ENCODE results near the gene MBOAT7. TPM values are rescaled to one million over a fixed set of nuclear protein-coding genes. Genes with fewer than 3 reads are reported as not detected.

Gene MBOAT7
- polyA plus RNA-seq, 1 donor from 2014 or later = 19.0 TPM

- no peaks in the 10 kb centered on the region for H3K9me2 ChIP-seq (ENCODE audit: insufficient read depth, low read length)
- H3K4me3 ChIP-seq (ENCODE audit: low read length) = peak overlapping the region; percentile 61
- no peaks in the 10 kb centered on the region for H4K20me1 ChIP-seq (ENCODE audit: insufficient read depth)
- H3K36me3 ChIP-seq (ENCODE audit: insufficient read depth, low read length) = no peaks in the 10 kb centered on the region
- no peaks in the 10 kb centered on the region for H3K79me2 ChIP-seq (replicated peaks; ENCODE audit: insufficient read depth, low read length)
- peak overlapping the region; percentile 70 for H3K9ac ChIP-seq (ENCODE audit: low read length)
- peak; percentile 75 for TF ChIP-seq EP300 (conservative IDR thresholded peaks at IDR 0.05; ENCODE audit: poor library complexity, severe bottlenecking)
- peak; percentile 43 for TF ChIP-seq MXI1 (conservative IDR thresholded peaks at IDR 0.05; ENCODE audit: poor library complexity, severe bottlenecking)
- TF ChIP-seq, protein P1, sequence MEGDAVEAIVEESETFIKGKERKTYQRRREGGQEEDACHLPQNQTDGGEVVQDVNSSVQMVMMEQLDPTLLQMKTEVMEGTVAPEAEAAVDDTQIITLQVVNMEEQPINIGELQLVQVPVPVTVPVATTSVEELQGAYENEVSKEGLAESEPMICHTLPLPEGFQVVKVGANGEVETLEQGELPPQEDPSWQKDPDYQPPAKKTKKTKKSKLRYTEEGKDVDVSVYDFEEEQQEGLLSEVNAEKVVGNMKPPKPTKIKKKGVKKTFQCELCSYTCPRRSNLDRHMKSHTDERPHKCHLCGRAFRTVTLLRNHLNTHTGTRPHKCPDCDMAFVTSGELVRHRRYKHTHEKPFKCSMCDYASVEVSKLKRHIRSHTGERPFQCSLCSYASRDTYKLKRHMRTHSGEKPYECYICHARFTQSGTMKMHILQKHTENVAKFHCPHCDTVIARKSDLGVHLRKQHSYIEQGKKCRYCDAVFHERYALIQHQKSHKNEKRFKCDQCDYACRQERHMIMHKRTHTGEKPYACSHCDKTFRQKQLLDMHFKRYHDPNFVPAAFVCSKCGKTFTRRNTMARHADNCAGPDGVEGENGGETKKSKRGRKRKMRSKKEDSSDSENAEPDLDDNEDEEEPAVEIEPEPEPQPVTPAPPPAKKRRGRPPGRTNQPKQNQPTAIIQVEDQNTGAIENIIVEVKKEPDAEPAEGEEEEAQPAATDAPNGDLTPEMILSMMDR (IDR thresholded peaks at IDR 0.05; ENCODE audit: poor library complexity, severe bottlenecking) = no peak
- no peak for TF ChIP-seq TAF1 (IDR thresholded peaks at IDR 0.05; ENCODE audit: low read depth)
- no peak for TF ChIP-seq RAD21 (conservative IDR thresholded peaks at IDR 0.05)
- no peak for TF ChIP-seq EZH2 (IDR thresholded peaks at IDR 0.05; ENCODE audit: borderline replicate concordance, insufficient read depth, low read length, poor library complexity, severe bottlenecking)
- TF ChIP-seq, protein P2, sequence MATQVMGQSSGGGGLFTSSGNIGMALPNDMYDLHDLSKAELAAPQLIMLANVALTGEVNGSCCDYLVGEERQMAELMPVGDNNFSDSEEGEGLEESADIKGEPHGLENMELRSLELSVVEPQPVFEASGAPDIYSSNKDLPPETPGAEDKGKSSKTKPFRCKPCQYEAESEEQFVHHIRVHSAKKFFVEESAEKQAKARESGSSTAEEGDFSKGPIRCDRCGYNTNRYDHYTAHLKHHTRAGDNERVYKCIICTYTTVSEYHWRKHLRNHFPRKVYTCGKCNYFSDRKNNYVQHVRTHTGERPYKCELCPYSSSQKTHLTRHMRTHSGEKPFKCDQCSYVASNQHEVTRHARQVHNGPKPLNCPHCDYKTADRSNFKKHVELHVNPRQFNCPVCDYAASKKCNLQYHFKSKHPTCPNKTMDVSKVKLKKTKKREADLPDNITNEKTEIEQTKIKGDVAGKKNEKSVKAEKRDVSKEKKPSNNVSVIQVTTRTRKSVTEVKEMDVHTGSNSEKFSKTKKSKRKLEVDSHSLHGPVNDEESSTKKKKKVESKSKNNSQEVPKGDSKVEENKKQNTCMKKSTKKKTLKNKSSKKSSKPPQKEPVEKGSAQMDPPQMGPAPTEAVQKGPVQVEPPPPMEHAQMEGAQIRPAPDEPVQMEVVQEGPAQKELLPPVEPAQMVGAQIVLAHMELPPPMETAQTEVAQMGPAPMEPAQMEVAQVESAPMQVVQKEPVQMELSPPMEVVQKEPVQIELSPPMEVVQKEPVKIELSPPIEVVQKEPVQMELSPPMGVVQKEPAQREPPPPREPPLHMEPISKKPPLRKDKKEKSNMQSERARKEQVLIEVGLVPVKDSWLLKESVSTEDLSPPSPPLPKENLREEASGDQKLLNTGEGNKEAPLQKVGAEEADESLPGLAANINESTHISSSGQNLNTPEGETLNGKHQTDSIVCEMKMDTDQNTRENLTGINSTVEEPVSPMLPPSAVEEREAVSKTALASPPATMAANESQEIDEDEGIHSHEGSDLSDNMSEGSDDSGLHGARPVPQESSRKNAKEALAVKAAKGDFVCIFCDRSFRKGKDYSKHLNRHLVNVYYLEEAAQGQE (IDR thresholded peaks at IDR 0.05; ENCODE audit: borderline replicate concordance) = peak; percentile 69
- TF ChIP-seq POLR2AphosphoS5 (IDR thresholded peaks at IDR 0.05) = peak; percentile 56
- H3K4me2 ChIP-seq (ENCODE audit: low read length) = peak overlapping the region; percentile 81
- no peaks in the 10 kb centered on the region for H3F3A ChIP-seq (ENCODE audit: insufficient read depth, low read length, poor library complexity, severe bottlenecking)
- H2AFZ ChIP-seq (ENCODE audit: low read depth, low read length) = no peak overlapping the region
- H3K9me3 ChIP-seq (ENCODE audit: low read length) = no peaks in the 10 kb centered on the region
- no peaks in the 10 kb centered on the region for H3K27me3 ChIP-seq (ENCODE audit: insufficient read depth, low read depth, low read length)
- peak overlapping the region; percentile 93 for H3K27ac ChIP-seq (ENCODE audit: low read length)
Measured at GRCh38 chr19:54179262-54179852, 10.0 kb downstream of the MBOAT7 start.

GRCh38 chr19:54178581-54179261 lies 10.7 kb downstream of the MBOAT7 start:
- Histone ChIP-seq H2AFZ (ENCODE audit: low read depth, low read length) (no peak overlapping the region), H3K9ac (ENCODE audit: low read length) (peak overlapping the region; percentile 70), H4K20me1 (ENCODE audit: insufficient read depth) (no peaks in the 10 kb centered on the region), H3K36me3 (ENCODE audit: insufficient read depth, low read length) (no peaks in the 10 kb centered on the region), H3K9me3 (ENCODE audit: low read length) (no peaks in the 10 kb centered on the region), H3K27ac (ENCODE audit: low read length) (peak overlapping the region; percentile 93), H3K9me2 (ENCODE audit: insufficient read depth, low read length) (no peaks in the 10 kb centered on the region), H3K4me3 (ENCODE audit: low read length) (peak overlapping the region; percentile 61), H3F3A (ENCODE audit: insufficient read depth, low read length, poor library complexity, severe bottlenecking) (no peaks in the 10 kb centered on the region), H3K79me2 (replicated peaks; ENCODE audit: insufficient read depth, low read length) (no peaks in the 10 kb centered on the region), H3K27me3 (ENCODE audit: insufficient read depth, low read depth, low read length) (no peaks in the 10 kb centered on the region), H3K4me2 (ENCODE audit: low read length) (peak overlapping the region; percentile 81)
- TF ChIP-seq POLR2AphosphoS5 (IDR thresholded peaks at IDR 0.05) (peak; percentile 27), EP300 (conservative IDR thresholded peaks at IDR 0.05; ENCODE audit: poor library complexity, severe bottlenecking) (no peak)

All from neural cell (in vitro differentiated cells).